PC-3 (cell line): ENCODE measurements around the gene ARL13B. TPM values are rescaled to one million over a fixed set of nuclear protein-coding genes. Genes with fewer than 3 reads are reported as not detected.
A peak's percentile ranks its signal among the peaks of the same experiment; 100 is the strongest.

ENCODE experiments used
- ATAC-seq: fragments of 200-7000 bp; cut with Tn5 transposase; 2 replicates; pipeline ENCODE4 v1.9.1; 2020; ENCODE audit warnings: mild to moderate bottlenecking, moderate library complexity
- BruUV-seq: library from RNA; stranded (reverse); fragments of 400-500 nt; replicated peaks from 2 replicates; lab custom pipeline; 2021; lab: Mats Ljungman, UMichigan
- CTCF ChIA-PET: fragments of 300-600 bp; sonication (Branson Sonifier 250); formaldehyde crosslinking; loops from one replicate; lab custom pipeline; 2022; ENCODE audit warnings: antibody characterized with exemption; lab: Charles Lee
- POLR2A ChIA-PET: fragments of 300-600 bp; sonication (Branson Sonifier 250); formaldehyde crosslinking; loops from one replicate; lab custom pipeline; 2022; ENCODE audit warnings: antibody characterized with exemption; ENCODE audit not compliant: unreplicated experiment; lab: Charles Lee
- DNase-seq: peaks from one replicate; pipeline ENCODE4 v3.0.0-alpha.2; 2015
- H2AFZ ChIP-seq: fragments of 300-600 bp; sonication (generic); 2 replicates; pipeline ENCODE4 v1.6.0; 2016; ENCODE audit warnings: antibody characterized with exemption, low read length
- H3F3A ChIP-seq: fragments of 300-600 bp; sonication (generic); one replicate; pipeline ENCODE4 v1.6.0; 2017; ENCODE audit warnings: antibody characterized with exemption, low read length, control low read depth, mild to moderate bottlenecking; ENCODE audit not compliant: unreplicated experiment
- H3K27ac ChIP-seq: fragments of 300-600 bp; sonication (generic); 2 replicates; pipeline ENCODE4 v1.5.1; 2016; ENCODE audit warnings: mild to moderate bottlenecking, low read length
- H3K27me3 ChIP-seq: fragments of 300-600 bp; sonication (generic); 2 replicates; pipeline ENCODE4 v1.6.1; 2016; ENCODE audit warnings: low read length, mixed read lengths
- H3K36me3 ChIP-seq: fragments of 300-600 bp; sonication (generic); 2 replicates; pipeline ENCODE4 v1.6.1; 2016; ENCODE audit warnings: low read depth, mixed run types, low read length, mixed read lengths
- H3K4me1 ChIP-seq: fragments of 300-600 bp; sonication (generic); 2 replicates; pipeline ENCODE4 v1.5.1; 2016; ENCODE audit warnings: low read length; ENCODE audit not compliant: insufficient read depth
- H3K4me2 ChIP-seq: fragments of 300-600 bp; sonication (generic); 2 replicates; pipeline ENCODE4 v1.6.0; 2016; ENCODE audit warnings: low read length
- H3K4me3 ChIP-seq: fragments of 300-600 bp; sonication (generic); 2 replicates; pipeline ENCODE4 v1.5.1; 2016; ENCODE audit warnings: mild to moderate bottlenecking, low read length, mixed read lengths
- H3K79me2 ChIP-seq: fragments of 300-600 bp; sonication (generic); 2 replicates; pipeline ENCODE4 v1.6.1; 2017; ENCODE audit warnings: low read length, mixed read lengths
- H3K9ac ChIP-seq: fragments of 300-600 bp; sonication (generic); 2 replicates; pipeline ENCODE4 v1.6.0; 2016; ENCODE audit warnings: mild to moderate bottlenecking, low read length
- H3K9me2 ChIP-seq: fragments of 300-600 bp; sonication (generic); replicated peaks from 2 replicates; pipeline ENCODE4 v1.6.1; 2016; ENCODE audit warnings: mixed run types, low read length, mixed read lengths
- H3K9me3 ChIP-seq: fragments of 300-600 bp; sonication (generic); 2 replicates; pipeline ENCODE4 v1.6.1; 2016; ENCODE audit warnings: low read length, mixed read lengths
- H4K20me1 ChIP-seq: fragments of 300-600 bp; sonication (generic); 2 replicates; pipeline ENCODE4 v1.6.1; 2016; ENCODE audit warnings: low read length, mixed read lengths
- CTCF ChIP-seq: fragments of 300-600 bp; sonication (generic); conservative IDR thresholded peaks from 2 replicates; pipeline ENCODE4 v1.5.1; 2017; ENCODE audit warnings: antibody characterized with exemption, low read depth, mild to moderate bottlenecking, low read length
- EZH2 ChIP-seq: fragments of 300-600 bp; sonication (generic); IDR thresholded peaks from one replicate; pipeline ENCODE4 v1.6.1; 2017; ENCODE audit warnings: antibody characterized with exemption, mild to moderate bottlenecking, low read length; ENCODE audit not compliant: unreplicated experiment
- EZH2phosphoT487 ChIP-seq: fragments of 300-600 bp; sonication (generic); IDR thresholded peaks from 2 replicates; pipeline ENCODE4 v1.6.1; 2018; ENCODE audit warnings: mild to moderate bottlenecking, antibody characterized with exemption, low read length, borderline replicate concordance
- intact Hi-C: fragments of 100-400 bp; cut with micrococcal nuclease; formaldehyde crosslinking; loops from 2 replicates; pipeline ENCODE4 v1.9.0; 2023
- total RNA-seq: library from RNA; depleted of rRNA; stranded (reverse); fragments of >200 nt; gene quantifications from 2 replicates; pipeline ENCODE4 v1.2.3, GENCODE V29; 2014

Gene ARL13B
- total RNA-seq, 1 experiment from 2014 or later: 10.7 TPM

GRCh38 chr3:94066506-94067500, 86.8 kb downstream of the ARL13B start:
- Histone ChIP-seq H3K4me3 (no peak overlapping the region), H3K4me1 (peaks cover 17% of the 10 kb centered on the region), H3F3A (no peaks in the 10 kb centered on the region), H3K9me2 (no peaks in the 10 kb centered on the region), H3K36me3 (0 out of 2 replicates have a peak, but pooled peaks cover 7% of the 10 kb centered on the region), H3K79me2 (peaks cover 22% of the 10 kb centered on the region), H3K4me2 (no peak overlapping the region), H3K27me3 (no peaks in the 10 kb centered on the region), H3K27ac (no peak overlapping the region), H3K9ac (no peak overlapping the region), H4K20me1 (no peaks in the 10 kb centered on the region), H3K9me3 (no peaks in the 10 kb centered on the region), H2AFZ (no peak overlapping the region)
- no TSS peak for BruUV-seq
- POLR2A ChIA-PET: no interaction called here
- DNase-seq (no peak), ATAC-seq (no peak)
- intact Hi-C loops: loop anchor here (5.0 kb wide), 1 partner anchor 225 kb away; no protein-coding TSS in a partner anchor
- no peak for TF ChIP-seq EZH2
- no peak for TF ChIP-seq CTCF
- TF ChIP-seq EZH2phosphoT487: no peak
- CTCF ChIA-PET: no interaction called here

- Histone ChIP-seq H3K27ac (no peak overlapping the region), H3K9me2 (no peaks in the 10 kb centered on the region), H3F3A (no peaks in the 10 kb centered on the region), H3K36me3 (0 out of 2 replicates have a peak, but pooled peaks cover 10% of the 10 kb centered on the region), H3K9me3 (no peaks in the 10 kb centered on the region), H3K4me3 (no peak overlapping the region), H3K9ac (no peak overlapping the region), H3K27me3 (no peaks in the 10 kb centered on the region), H4K20me1 (no peaks in the 10 kb centered on the region), H3K4me1 (peaks cover 6% of the 10 kb centered on the region), H2AFZ (no peak overlapping the region), H3K4me2 (no peak overlapping the region), H3K79me2 (peaks cover 5% of the 10 kb centered on the region)
- peak; percentile 24; the same call in 1 of the 2 replicates for ATAC-seq
- BruUV-seq: no TSS peak
- TF ChIP-seq EZH2 (no peak), EZH2phosphoT487 (no peak), CTCF (peak; percentile 83)
- intact Hi-C loops: loop anchor here (1.0 to 5.0 kb wide), 2 partner anchors 65 to 227 kb away; no protein-coding TSS in a partner anchor
- ChIA-PET POLR2A (no interaction called here), CTCF (interaction anchor here (0.5 to 1.2 kb wide), 8 partner anchors 18 to 228 kb away, joined by 3 to 8 read pairs (median 3); no protein-coding TSS in a partner anchor)
- peak; percentile 58 for DNase-seq
These were observed 89.3 kb downstream of the ARL13B start for GRCh38 chr3:94069194-94069813.
